K562 (cell line): ENCODE data around the gene MEGF9. TPM values are rescaled to one million over a fixed set of nuclear protein-coding genes. Genes with fewer than 3 reads are reported as not detected.

Experiments
- CEBPG ChIP-seq, 3 experiments: fragments of 200-800 bp in 1 of 3; sonication (Bioruptor generic) in 1 of 3; sonication (generic) in 1 of 3; formaldehyde crosslinking in 1 of 3; IDR thresholded peaks in 2 of 3; conservative IDR thresholded peaks in 1 of 3; 2 replicates each; pipeline versions ENCODE4 v1.6.1 to v1.8.0; 2016 to 2022; ENCODE audit warnings: missing compliant biosample characterization in 2 of 3, missing genetic modification characterization in 2 of 3, mild to moderate bottlenecking in 1 of 3, missing genetic modification reagents in 1 of 3
- ELF2 ChIP-seq: fragments of 250-450 bp; sonication (Bioruptor Pico); IDR thresholded peaks from 2 replicates; pipeline ENCODE4 v1.5.0; 2021; ENCODE audit warnings: mild to moderate bottlenecking
- HMGXB4 ChIP-seq: sonication (generic); formaldehyde crosslinking; IDR thresholded peaks from 2 replicates; pipeline ENCODE4 v1.8.1; 2023; ENCODE audit warnings: mild to moderate bottlenecking, missing genetic modification reagents
- PBX2 ChIP-seq, 2 experiments: IDR thresholded peaks in 1 of 2; conservative IDR thresholded peaks in 1 of 2; 2 replicates each; pipeline ENCODE4 v1.6.1; 2016; ENCODE audit warnings: low read depth in 2 of 2, mild to moderate bottlenecking in 1 of 2, missing compliant biosample characterization in 1 of 2, missing genetic modification characterization in 1 of 2, moderate library complexity in 1 of 2
- TARDBP ChIP-seq: fragments of 450-650 bp; IDR thresholded peaks from 2 replicates; pipeline ENCODE4 v1.6.1; 2016
- TFE3 ChIP-seq: fragments of 450-650 bp; formaldehyde crosslinking; IDR thresholded peaks from 2 replicates; pipeline ENCODE4 v1.4.0; 2020; ENCODE audit warnings: mild to moderate bottlenecking, mixed read lengths
- TRIM24 ChIP-seq, 2 experiments: fragments of 450-650 bp; IDR thresholded peaks; 2 replicates each; pipeline ENCODE4 v1.6.1; 2016
- ZKSCAN8 ChIP-seq: fragments of 200-800 bp; sonication (Bioruptor generic); IDR thresholded peaks from 2 replicates; pipeline ENCODE4 v1.6.1; 2016; ENCODE audit warnings: missing genetic modification characterization, missing compliant biosample characterization
- ZNF431 ChIP-seq: sonication (generic); formaldehyde crosslinking; IDR thresholded peaks from 2 replicates; pipeline ENCODE4 v1.8.0; 2022; ENCODE audit warnings: mild to moderate bottlenecking, missing genetic modification reagents
- polyA plus RNA-seq, 8 experiments: library from polyadenylated mRNA; depleted of rRNA in 4 of 8; stranded (reverse) in 5 of 8; unstranded in 3 of 8; fragments of >200 nt; fragmentation: Nextera tagmentation in 2 of 8; fragmentation: Illumina TruSeq in 1 of 8; extraction: Ambion mirVana in 2 of 8; extraction: Trizol in 1 of 8; gene quantifications; 2 replicates each; pipeline versions ENCODE4 v1.2.1 to v1.2.3, GENCODE V29; 2011 to 2014; ENCODE audit warnings: inconsistent platforms in 1 of 8, missing spikeins in 1 of 8
- total RNA-seq, 7 experiments: library from RNA; depleted of rRNA in 6 of 7; stranded (reverse); fragments of >200 nt in 6 of 7; fragmentation: Illumina TruSeq in 2 of 7; extraction: Trizol in 2 of 7; gene quantifications; 2 replicates each; pipeline versions ENCODE4 v1.2.1 to v1.2.3, GENCODE V29; 2011 to 2021; ENCODE audit warnings: low replicate concordance in 1 of 7

Gene MEGF9
- total and polyA plus RNA-seq, 9 of the 15 experiments (the other 6 are each of a cell fraction or from before 2014, with no cell fraction given), result 2.1 to 6.2 (median 3.8) TPM

- TF ChIP-seq CEBPG (CRISPR knock-in tag; IDR thresholded peaks at IDR 0.05) (no peak), CEBPG (tag; conservative IDR thresholded peaks at IDR 0.05 in 1 of 2, IDR thresholded peaks at IDR 0.05 in 1 of 2) (no peak), TARDBP (no peak), ELF2 (no peak), TFE3 (CRISPR knock-in tag) (no peak), ZNF431 (CRISPR knock-in tag) (no peak), PBX2 (CRISPR knock-in tag; IDR thresholded peaks at IDR 0.05; ENCODE audit: low read depth) (no peak), PBX2 (tag; conservative IDR thresholded peaks at IDR 0.05; ENCODE audit: low read depth) (peak; percentile 75), ZKSCAN8 (CRISPR knock-in tag) (no peak), TRIM24 (IDR thresholded peaks at IDR 0.05) (no peak), HMGXB4 (CRISPR knock-in tag) (no peak)
- TF ChIP-seq, all 486 proteins: peak for 23
Measured at GRCh38 chr9:120742951-120743416, 28.7 kb upstream of the MEGF9 start (continued).
